Measurements from ENCODE around the gene TBX3.

TBX3 gene

GRCh38 chr12:114702462-114702861 is 18.5 kb upstream of the TBX3 start:
- TF ChIP-seq, protein P1, sequence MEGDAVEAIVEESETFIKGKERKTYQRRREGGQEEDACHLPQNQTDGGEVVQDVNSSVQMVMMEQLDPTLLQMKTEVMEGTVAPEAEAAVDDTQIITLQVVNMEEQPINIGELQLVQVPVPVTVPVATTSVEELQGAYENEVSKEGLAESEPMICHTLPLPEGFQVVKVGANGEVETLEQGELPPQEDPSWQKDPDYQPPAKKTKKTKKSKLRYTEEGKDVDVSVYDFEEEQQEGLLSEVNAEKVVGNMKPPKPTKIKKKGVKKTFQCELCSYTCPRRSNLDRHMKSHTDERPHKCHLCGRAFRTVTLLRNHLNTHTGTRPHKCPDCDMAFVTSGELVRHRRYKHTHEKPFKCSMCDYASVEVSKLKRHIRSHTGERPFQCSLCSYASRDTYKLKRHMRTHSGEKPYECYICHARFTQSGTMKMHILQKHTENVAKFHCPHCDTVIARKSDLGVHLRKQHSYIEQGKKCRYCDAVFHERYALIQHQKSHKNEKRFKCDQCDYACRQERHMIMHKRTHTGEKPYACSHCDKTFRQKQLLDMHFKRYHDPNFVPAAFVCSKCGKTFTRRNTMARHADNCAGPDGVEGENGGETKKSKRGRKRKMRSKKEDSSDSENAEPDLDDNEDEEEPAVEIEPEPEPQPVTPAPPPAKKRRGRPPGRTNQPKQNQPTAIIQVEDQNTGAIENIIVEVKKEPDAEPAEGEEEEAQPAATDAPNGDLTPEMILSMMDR (conservative IDR thresholded peaks at IDR 0.05; ENCODE audit: control insufficient read depth, insufficient read depth, low read depth, low read length) = no peak
- no peak for DNase-seq (ENCODE audit: low read depth)
- no peak overlapping the region for H3K4me3 ChIP-seq (ENCODE audit: control insufficient read depth, low read depth, low read length)

DNA sequence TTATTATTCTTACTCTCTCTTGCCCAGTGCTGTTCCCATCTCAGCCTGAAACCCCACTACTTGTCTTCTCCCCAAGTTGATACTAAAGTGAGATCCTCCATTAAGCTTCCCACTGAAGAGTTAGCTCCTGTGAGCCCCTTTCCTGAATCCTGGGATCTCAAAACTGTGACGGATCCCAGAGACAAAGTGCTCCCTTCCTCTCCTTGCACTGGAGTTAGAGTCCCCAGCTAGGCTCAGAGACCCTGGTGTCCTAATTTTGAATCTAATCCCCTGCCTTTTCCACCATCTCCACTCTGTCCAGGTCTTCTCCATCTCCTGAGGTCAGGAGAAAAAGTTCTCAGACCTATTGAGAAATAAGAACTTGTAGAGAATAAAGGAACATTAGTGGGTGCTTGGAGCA is 17.6 kb upstream of the TBX3 start:
- no peak for DNase-seq (ENCODE audit: low read depth)
- TF ChIP-seq, protein P1 (conservative IDR thresholded peaks at IDR 0.05; ENCODE audit: control insufficient read depth, insufficient read depth, low read depth, low read length) = no peak
- H3K4me3 ChIP-seq (ENCODE audit: control insufficient read depth, low read depth, low read length) = no peak overlapping the region

GRCh38 chr12:114701104-114701414 is 17.1 kb upstream of the TBX3 start:
- no peak for DNase-seq (ENCODE audit: low read depth)
- TF ChIP-seq, protein P1 (conservative IDR thresholded peaks at IDR 0.05; ENCODE audit: control insufficient read depth, insufficient read depth, low read depth, low read length) = no peak
- no peak overlapping the region for H3K4me3 ChIP-seq (ENCODE audit: control insufficient read depth, low read depth, low read length)

DNA sequence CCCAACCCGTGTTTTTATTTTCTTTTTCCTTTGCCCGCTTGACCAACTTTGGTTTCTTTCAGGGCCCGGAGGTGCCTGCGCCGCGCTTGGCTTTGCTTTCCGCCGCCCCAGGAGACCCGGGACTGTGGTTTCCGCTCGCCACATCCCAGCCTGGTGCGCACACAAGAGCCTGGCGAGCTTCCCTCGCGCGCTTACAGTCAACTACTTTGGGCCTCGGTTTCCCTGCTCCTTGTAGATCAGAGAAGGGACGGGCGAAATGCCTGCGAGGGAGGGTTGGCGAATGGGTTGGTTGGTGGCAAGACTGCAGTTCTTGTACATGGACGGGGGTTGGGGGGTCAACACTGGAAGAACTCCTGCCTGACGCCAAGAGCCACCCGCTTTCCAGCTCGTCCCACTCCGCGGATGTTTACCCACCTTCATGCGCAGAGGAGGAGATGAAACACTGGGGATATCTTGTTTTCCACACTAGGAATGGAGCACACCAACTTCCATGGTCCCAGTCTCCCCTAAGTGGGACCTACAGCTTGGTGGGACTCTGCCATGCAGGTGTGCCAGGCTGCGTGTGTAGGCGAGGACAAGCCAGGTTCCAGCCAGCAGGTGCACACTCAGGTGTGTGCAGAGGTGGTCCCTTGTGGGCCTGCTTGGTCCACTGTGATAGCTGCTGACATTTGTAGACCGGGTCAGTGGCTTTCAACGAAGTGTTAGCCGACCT is 16.6 kb upstream of the TBX3 start:
- TF ChIP-seq, protein P1 (conservative IDR thresholded peaks at IDR 0.05; ENCODE audit: control insufficient read depth, insufficient read depth, low read depth, low read length) = no peak
- no peak for DNase-seq (ENCODE audit: low read depth)
- no peak overlapping the region for H3K4me3 ChIP-seq (ENCODE audit: control insufficient read depth, low read depth, low read length)

- H3K4me3 ChIP-seq (ENCODE audit: control insufficient read depth, low read depth, low read length) = peak overlapping the region; percentile 55
- no peak for DNase-seq (ENCODE audit: low read depth)
- TF ChIP-seq, protein P1 (conservative IDR thresholded peaks at IDR 0.05; ENCODE audit: control insufficient read depth, insufficient read depth, low read depth, low read length) = no peak
Measured at GRCh38 chr12:114698566-114699163, 14.7 kb upstream of the TBX3 start.

- DNase-seq (ENCODE audit: low read depth) = peak; percentile 53
- TF ChIP-seq, protein P1 (conservative IDR thresholded peaks at IDR 0.05; ENCODE audit: control insufficient read depth, insufficient read depth, low read depth, low read length) = no peak
- peak overlapping the region; percentile 55 for H3K4me3 ChIP-seq (ENCODE audit: control insufficient read depth, low read depth, low read length)
Measured at GRCh38 chr12:114697741-114698565, 14.0 kb upstream of the TBX3 start.

Data from fibroblast of mammary gland (primary cell).